Epithelial cell of esophagus (primary cell): ENCODE measurements around the gene RORB.

ENCODE experiments used
- DNase-seq: peaks from one replicate; pipeline ENCODE4 v3.0.0; 2010; ENCODE audit warnings: low read depth
- H3K4me3 ChIP-seq: 2 replicates; pipeline ENCODE4 v1.5.1; 2011; ENCODE audit warnings: mild to moderate bottlenecking, low read length, control low read depth
- TF ChIP-seq, protein P1 (sequence below): IDR thresholded peaks from 2 replicates; pipeline ENCODE4 v1.5.1; 2011; ENCODE audit warnings: low read depth, mild to moderate bottlenecking, low read length, control low read depth, inconsistent platforms; ENCODE audit not compliant: insufficient read depth; ENCODE audit errors: missing control alignments

The RORB gene

DNA sequence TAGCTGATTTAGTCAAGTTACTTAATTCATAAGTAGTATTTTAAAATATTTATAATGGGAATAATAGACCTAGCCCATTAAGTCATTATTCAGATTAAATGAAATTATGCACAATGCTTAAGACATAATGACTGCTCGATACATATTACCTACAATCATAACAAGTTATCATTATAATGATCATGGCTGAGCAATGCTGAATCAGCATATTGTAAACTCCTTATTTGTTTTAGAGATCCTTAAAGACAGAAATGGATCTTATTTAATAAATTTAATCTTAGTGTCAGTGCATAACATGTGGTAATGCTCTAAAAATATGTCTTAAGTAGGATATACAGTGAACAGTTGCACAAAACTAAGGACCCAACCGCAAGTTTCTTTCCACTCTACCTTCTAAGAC lies 221.6 kb downstream of the RORB start:
- no peak overlapping the region for H3K4me3 ChIP-seq
- DNase-seq: no peak
- TF ChIP-seq, protein P1, sequence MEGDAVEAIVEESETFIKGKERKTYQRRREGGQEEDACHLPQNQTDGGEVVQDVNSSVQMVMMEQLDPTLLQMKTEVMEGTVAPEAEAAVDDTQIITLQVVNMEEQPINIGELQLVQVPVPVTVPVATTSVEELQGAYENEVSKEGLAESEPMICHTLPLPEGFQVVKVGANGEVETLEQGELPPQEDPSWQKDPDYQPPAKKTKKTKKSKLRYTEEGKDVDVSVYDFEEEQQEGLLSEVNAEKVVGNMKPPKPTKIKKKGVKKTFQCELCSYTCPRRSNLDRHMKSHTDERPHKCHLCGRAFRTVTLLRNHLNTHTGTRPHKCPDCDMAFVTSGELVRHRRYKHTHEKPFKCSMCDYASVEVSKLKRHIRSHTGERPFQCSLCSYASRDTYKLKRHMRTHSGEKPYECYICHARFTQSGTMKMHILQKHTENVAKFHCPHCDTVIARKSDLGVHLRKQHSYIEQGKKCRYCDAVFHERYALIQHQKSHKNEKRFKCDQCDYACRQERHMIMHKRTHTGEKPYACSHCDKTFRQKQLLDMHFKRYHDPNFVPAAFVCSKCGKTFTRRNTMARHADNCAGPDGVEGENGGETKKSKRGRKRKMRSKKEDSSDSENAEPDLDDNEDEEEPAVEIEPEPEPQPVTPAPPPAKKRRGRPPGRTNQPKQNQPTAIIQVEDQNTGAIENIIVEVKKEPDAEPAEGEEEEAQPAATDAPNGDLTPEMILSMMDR: no peak

DNA sequence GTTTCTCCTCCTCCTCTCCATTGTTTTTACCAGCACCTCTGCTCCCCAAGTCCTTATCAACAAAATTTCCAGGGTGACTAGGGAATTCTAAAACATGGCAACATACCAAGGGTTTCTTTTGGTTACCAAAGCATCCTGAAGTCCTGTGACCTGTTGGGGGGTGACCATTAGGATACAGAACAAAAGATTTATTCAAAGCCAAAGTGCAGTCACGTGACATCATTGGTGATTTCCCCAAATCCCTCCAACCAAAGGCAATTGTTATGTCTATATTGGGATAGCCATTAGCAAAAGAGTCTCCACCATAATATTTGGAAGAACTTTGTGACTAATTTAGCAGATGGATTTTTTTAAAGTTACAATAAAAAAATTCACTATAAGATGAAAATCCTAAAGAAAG lies 222.2 kb downstream of the RORB start:
- no peak for DNase-seq
- no peak overlapping the region for H3K4me3 ChIP-seq
- TF ChIP-seq, protein P1: no peak

DNA sequence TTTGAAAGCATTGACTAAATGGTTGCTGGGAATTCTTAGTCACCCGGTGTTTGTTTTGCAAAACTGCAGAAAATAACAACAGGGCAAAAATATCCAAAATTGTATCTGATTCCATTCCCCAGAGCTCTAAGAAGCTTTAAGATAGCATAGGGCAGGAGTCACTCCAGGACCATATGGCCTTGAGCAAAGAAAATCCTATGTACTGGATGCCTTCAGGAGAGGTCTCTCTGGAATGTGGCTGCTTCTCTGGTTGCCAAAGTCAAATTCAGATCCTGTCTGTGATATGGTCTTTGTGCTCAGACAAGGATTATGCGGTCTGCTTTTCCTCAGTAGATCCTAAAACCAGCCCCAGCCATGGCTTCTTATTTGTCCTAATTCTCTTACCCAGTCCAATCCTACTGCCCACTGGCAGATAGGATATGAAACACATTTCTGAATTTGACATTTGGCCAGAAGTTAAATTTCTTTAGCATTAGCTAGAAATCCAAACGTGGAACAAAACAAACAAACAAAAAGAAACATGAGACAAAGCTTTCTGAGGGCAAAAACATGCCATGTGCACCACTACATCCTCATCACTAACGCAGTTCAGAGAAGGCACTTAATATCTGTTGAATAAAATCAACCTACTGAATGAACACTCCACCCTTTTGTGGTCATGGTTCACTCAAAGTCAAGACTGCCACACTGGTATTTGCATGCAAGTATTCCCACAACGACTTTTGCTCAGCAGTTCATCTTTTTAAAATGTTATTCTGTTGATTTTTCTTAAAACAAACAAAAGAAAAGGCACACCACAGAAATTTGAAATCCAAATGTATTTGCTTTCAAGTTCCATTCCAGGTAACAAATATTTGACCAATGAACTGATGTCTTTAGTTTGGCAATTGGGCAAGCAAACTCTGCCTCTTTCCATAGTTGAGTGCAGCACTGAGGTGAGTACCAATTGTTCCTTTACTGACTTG lies 224.8 kb downstream of the RORB start:
- no peak for DNase-seq

DNA sequence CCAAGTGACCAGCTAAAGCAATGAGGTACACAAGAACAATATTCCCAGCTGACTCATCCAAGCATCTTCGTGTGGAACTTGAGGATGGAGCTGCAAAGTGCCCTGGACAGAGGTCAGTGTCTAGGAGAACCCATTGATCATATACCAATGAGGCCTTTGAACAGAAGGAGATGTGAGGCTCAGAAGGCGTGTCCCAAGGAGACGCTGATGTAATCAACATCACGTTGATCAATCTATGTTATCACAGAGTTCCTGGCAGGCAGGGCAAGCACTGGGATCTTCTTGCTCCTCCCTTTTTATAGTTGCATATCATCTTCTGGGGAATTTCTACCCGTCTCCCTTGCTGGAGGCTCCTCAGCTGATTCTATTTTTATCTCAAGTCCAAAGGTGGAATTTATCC lies 227.2 kb downstream of the RORB start:
- TF ChIP-seq, protein P1: no peak
- no peak for DNase-seq
- no peak overlapping the region for H3K4me3 ChIP-seq

More for the DNA sequence above, 224.8 kb downstream of the RORB start:
- TF ChIP-seq, protein P1: no peak
- no peak overlapping the region for H3K4me3 ChIP-seq

DNA sequence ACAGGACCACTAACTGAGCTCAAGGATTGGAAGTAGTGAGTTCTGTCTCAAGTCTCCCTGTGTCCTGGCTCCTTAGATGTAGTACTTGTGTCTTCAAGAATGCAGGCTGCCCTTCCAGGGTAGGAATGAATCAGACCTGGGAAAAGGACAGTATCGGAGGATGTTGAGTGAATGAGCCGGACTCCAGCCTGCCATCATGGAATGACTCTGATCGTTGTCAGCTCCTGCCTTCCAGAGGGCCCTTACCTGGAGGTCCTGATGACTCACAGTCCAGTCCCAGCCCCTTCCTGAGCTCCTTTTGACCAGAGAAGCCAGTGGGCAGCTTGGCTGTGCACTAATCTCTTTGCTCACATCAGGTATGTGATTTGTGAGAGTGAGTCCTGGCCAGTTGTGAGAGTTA lies 229.4 kb downstream of the RORB start:
- DNase-seq: no peak
- TF ChIP-seq, protein P1: no peak
- H3K4me3 ChIP-seq: no peak overlapping the region

DNA sequence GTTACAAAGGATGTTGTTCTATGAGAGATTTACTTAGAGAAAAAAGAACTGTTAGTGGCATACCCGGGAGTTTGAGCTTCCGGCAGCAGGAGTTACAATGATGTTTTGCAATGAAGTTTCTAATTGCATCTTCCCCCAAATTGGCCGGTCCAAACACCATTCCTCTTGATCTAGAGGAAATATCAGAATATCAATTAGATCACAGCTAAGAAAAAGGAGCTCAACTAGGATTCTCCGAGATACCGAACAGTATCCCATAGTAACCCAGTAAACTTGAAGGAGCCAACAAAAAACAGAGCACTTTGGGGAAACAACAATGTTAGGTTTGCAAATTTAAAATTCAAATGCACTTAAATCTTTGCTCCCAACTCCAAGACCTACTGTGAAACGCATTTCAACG lies 231.0 kb downstream of the RORB start:
- TF ChIP-seq, protein P1: no peak
- DNase-seq: no peak
- H3K4me3 ChIP-seq: no peak overlapping the region
